Endothelial cell of umbilical vein (primary cell): ENCODE results near the gene C2CD5. TPM values are rescaled to one million over a fixed set of nuclear protein-coding genes. Genes with fewer than 3 reads are reported as not detected.

Source experiments
- BruUV-seq: library from RNA; stranded (reverse); fragments of 400-500 nt; replicated peaks from 2 replicates; lab custom pipeline; 2021; lab: Mats Ljungman, UMichigan
- CTCF ChIA-PET: fragments of 300-600, 350-600 bp; sonication (Branson Sonifier 250); formaldehyde crosslinking; loops from one replicate; lab custom pipeline; 2021; ENCODE audit warnings: antibody characterized with exemption, inconsistent platforms; lab: Charles Lee
- POLR2A ChIA-PET: fragments of 300-600, 350-600 bp; sonication (Branson Sonifier 250); formaldehyde crosslinking; loops from one replicate; lab custom pipeline; 2021; ENCODE audit warnings: antibody characterized with exemption, inconsistent platforms; lab: Charles Lee
- DNase-seq: peaks from one replicate; pipeline ENCODE4 v3.0.0-alpha.2; 2011; ENCODE audit warnings: low read depth, low spot score
- FAIRE-seq: peaks from 2 replicates; lab custom pipeline; 2011; peaks lifted over from hg19 to GRCh38; lab: Jason Lieb, UNC
- H2AFZ ChIP-seq: 2 replicates; pipeline ENCODE4 v1.6.0; 2012; ENCODE audit warnings: low read depth, low read length, control low read depth, inconsistent platforms
- H3K27ac ChIP-seq: 2 replicates; pipeline ENCODE4 v1.5.1; 2011; ENCODE audit warnings: low read depth, mild to moderate bottlenecking, control low read depth, low read length, moderate library complexity; ENCODE audit not compliant: insufficient read depth
- H3K27me3 ChIP-seq, 2 experiments: 2 replicates each; pipeline versions ENCODE4 v1.6.0 to v1.6.1; 2011; ENCODE audit warnings: low read length in 2 of 2, mixed read lengths in 1 of 2; ENCODE audit not compliant: control insufficient read depth in 2 of 2, insufficient read depth in 2 of 2
- H3K36me3 ChIP-seq, 2 experiments: 2 replicates in 1 of 2; 3 replicates in 1 of 2; pipeline ENCODE4 v1.5.1; 2011; ENCODE audit warnings: low read length in 2 of 2, mild to moderate bottlenecking in 1 of 2, moderate library complexity in 1 of 2; ENCODE audit not compliant: control insufficient read depth in 2 of 2, insufficient read depth in 2 of 2; ENCODE audit errors: extremely low read depth in 1 of 2
- H3K4me1 ChIP-seq: 3 replicates; pipeline ENCODE4 v1.5.1; 2011; ENCODE audit warnings: mild to moderate bottlenecking, low read length; ENCODE audit not compliant: control insufficient read depth, insufficient read depth; ENCODE audit errors: extremely low read depth
- H3K4me2 ChIP-seq: 2 replicates; pipeline ENCODE4 v1.6.1; 2011; ENCODE audit warnings: low read length, control low read depth, mixed read lengths; ENCODE audit not compliant: insufficient read depth
- H3K4me3 ChIP-seq, 3 experiments: fragments of 200-600 bp in 1 of 3; sonication (generic), shearing (Covaris generic) in 1 of 3; replicated peaks in 1 of 3; 2 replicates each; pipeline ENCODE4 v1.5.1; 2011 to 2016; ENCODE audit warnings: control low read depth in 3 of 3, low read length in 3 of 3, mild to moderate bottlenecking in 2 of 3, inconsistent platforms in 1 of 3, low read depth in 1 of 3, moderate library complexity in 1 of 3; ENCODE audit not compliant: insufficient read depth in 1 of 3
- H3K79me2 ChIP-seq: 2 replicates; pipeline ENCODE4 v1.6.0; 2012; ENCODE audit warnings: low read length, inconsistent platforms; ENCODE audit not compliant: control insufficient read depth, insufficient read depth
- H3K9ac ChIP-seq: replicated peaks from 2 replicates; pipeline ENCODE3; 2011; ENCODE audit warnings: low read length, control low read depth; ENCODE audit not compliant: insufficient read depth; ENCODE audit errors: extremely low read depth
- H3K9me1 ChIP-seq: replicated peaks from 3 replicates; pipeline ENCODE4 v1.6.0; 2011; ENCODE audit warnings: mild to moderate bottlenecking, low read length; ENCODE audit not compliant: control insufficient read depth, insufficient read depth; ENCODE audit errors: extremely low read depth
- H3K9me3 ChIP-seq: replicated peaks from 2 replicates; pipeline ENCODE4 v1.5.1; 2012; ENCODE audit warnings: low read length, inconsistent platforms; ENCODE audit not compliant: control insufficient read depth, insufficient read depth
- H4K20me1 ChIP-seq: replicated peaks from 2 replicates; pipeline ENCODE3; 2011; ENCODE audit warnings: mild to moderate bottlenecking, low read length; ENCODE audit not compliant: control insufficient read depth, insufficient read depth; ENCODE audit errors: extremely low read depth
- EZH2 ChIP-seq: IDR thresholded peaks from 2 replicates; pipeline ENCODE4 v1.6.1; 2012; ENCODE audit warnings: borderline replicate concordance, low read depth, mild to moderate bottlenecking, moderate library complexity, low read length, inconsistent platforms; ENCODE audit not compliant: severe bottlenecking
- FOS ChIP-seq: IDR thresholded peaks from 2 replicates; pipeline ENCODE4 v1.6.1; 2011; ENCODE audit warnings: mild to moderate bottlenecking, low read length, moderate library complexity, borderline replicate concordance; ENCODE audit not compliant: insufficient read depth
- GATA2 ChIP-seq: IDR thresholded peaks from 2 replicates; pipeline ENCODE4 v1.7.0; 2011; ENCODE audit warnings: low read depth, mild to moderate bottlenecking, moderate library complexity, mixed read lengths, low read length; ENCODE audit not compliant: insufficient read length, insufficient read depth
- JUN ChIP-seq: IDR thresholded peaks from 2 replicates; pipeline ENCODE4 v1.6.1; 2011; ENCODE audit warnings: borderline replicate concordance, low read depth; ENCODE audit not compliant: insufficient read length, insufficient read depth
- MYC ChIP-seq: IDR thresholded peaks from one replicate; pipeline ENCODE4 v1.6.1; 2011; ENCODE audit warnings: mild to moderate bottlenecking, low read depth, low read length
- dilution Hi-C: fragments of 300-500 bp; cut with MboI; formaldehyde crosslinking; loops from one replicate; pipeline ENCODE4 v1.15.0; 2019; ENCODE audit warnings: low sequenced_read_pairs; ENCODE audit not compliant: extremely low pct_ligation_motif_present
- intact Hi-C: fragments of 100-400 bp; cut with micrococcal nuclease; formaldehyde crosslinking; loops from one replicate; pipeline ENCODE4 v1.10.0; 2022
- polyA plus RNA-seq, 4 experiments: library from polyadenylated mRNA; depleted of rRNA in 3 of 4; stranded (reverse) in 3 of 4; unstranded in 1 of 4; fragments of >200 nt; gene quantifications; 2 replicates each; pipeline versions ENCODE4 v1.2.1 to v1.2.3, GENCODE V29; 2011 to 2012; ENCODE audit warnings: missing spikeins in 1 of 4
- total RNA-seq: library from RNA; stranded (reverse); gene quantifications from 2 replicates; pipeline ENCODE4 v1.2.3, GENCODE V29; 2021
- TF ChIP-seq, protein P1 (sequence below), 2 donors: IDR thresholded peaks; 1 replicate in 1 of 2; 2 replicates in 1 of 2; pipeline ENCODE4 v1.5.1; 2011; ENCODE audit warnings: low read length in 2 of 2, mild to moderate bottlenecking in 2 of 2, moderate library complexity in 2 of 2, control low read depth in 1 of 2, inconsistent platforms in 1 of 2, low read depth in 1 of 2; ENCODE audit not compliant: insufficient read depth in 1 of 2; ENCODE audit errors: extremely low read depth in 1 of 2
- TF ChIP-seq, protein P2 (sequence below): IDR thresholded peaks from 2 replicates; pipeline ENCODE4 v1.6.1; 2011; ENCODE audit not compliant: insufficient read depth, insufficient read length

Gene C2CD5
- total and polyA plus RNA-seq, 2 donors (not counting 3 experiments of a cell fraction or from before 2014, with no cell fraction given): 12.9 to 32.9 TPM

DNA sequence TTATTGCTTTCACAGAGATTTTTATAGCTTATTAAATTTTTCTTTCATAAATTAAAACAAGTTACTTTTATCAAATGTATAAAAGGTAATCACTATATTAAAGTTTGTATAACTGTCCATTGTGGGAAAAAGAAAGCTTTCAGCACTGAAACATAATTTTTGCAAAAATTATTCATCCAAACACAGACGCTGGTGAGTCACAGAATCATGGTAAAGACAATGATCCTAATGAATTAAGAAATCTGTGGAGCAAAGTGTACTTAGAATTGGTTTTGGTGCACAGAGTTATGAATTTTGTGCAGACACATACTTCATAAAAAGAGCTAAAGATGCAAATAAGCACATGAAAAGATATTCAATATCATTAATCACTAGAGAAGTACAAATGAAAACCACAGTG is 31.7 kb upstream of the C2CD5 start:
- H3K79me2 ChIP-seq: no peaks in the 10 kb centered on the region
- H3K27ac ChIP-seq: no peak overlapping the region
- no peak for TF ChIP-seq MYC
- TF ChIP-seq, protein P1, sequence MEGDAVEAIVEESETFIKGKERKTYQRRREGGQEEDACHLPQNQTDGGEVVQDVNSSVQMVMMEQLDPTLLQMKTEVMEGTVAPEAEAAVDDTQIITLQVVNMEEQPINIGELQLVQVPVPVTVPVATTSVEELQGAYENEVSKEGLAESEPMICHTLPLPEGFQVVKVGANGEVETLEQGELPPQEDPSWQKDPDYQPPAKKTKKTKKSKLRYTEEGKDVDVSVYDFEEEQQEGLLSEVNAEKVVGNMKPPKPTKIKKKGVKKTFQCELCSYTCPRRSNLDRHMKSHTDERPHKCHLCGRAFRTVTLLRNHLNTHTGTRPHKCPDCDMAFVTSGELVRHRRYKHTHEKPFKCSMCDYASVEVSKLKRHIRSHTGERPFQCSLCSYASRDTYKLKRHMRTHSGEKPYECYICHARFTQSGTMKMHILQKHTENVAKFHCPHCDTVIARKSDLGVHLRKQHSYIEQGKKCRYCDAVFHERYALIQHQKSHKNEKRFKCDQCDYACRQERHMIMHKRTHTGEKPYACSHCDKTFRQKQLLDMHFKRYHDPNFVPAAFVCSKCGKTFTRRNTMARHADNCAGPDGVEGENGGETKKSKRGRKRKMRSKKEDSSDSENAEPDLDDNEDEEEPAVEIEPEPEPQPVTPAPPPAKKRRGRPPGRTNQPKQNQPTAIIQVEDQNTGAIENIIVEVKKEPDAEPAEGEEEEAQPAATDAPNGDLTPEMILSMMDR (IDR thresholded peaks at IDR 0.05; ENCODE audit: extremely low read depth in 1 of 2, insufficient read depth in 1 of 2, low read depth in 1 of 2, low read length in 2 of 2): no peak
- TF ChIP-seq FOS: no peak
- TF ChIP-seq, protein P2, sequence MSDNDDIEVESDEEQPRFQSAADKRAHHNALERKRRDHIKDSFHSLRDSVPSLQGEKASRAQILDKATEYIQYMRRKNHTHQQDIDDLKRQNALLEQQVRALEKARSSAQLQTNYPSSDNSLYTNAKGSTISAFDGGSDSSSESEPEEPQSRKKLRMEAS: no peak
- TF ChIP-seq JUN: no peak
- TF ChIP-seq EZH2: no peak
- no peak for TF ChIP-seq GATA2
- no peaks in the 10 kb centered on the region for H3K36me3 ChIP-seq
- FAIRE-seq (no peak), DNase-seq (no peak)
- no peaks in the 10 kb centered on the region for H4K20me1 ChIP-seq
- POLR2A ChIA-PET: no interaction called here
- no peaks in the 10 kb centered on the region for H3K4me1 ChIP-seq
- no peaks in the 10 kb centered on the region for H3K9me1 ChIP-seq
- no peak overlapping the region for H3K4me2 ChIP-seq
- H2AFZ ChIP-seq: no peak overlapping the region
- dilution Hi-C loops (no loop called here), intact Hi-C loops (no loop called here)
- H3K27me3 ChIP-seq: no peaks in the 10 kb centered on the region
- no peak overlapping the region for H3K9ac ChIP-seq
- no peak overlapping the region for H3K4me3 ChIP-seq
- CTCF ChIA-PET: no interaction called here
- H3K9me3 ChIP-seq: no peaks in the 10 kb centered on the region
- no TSS peak for BruUV-seq
